ENCODE measurements around the gene TRIM5.

The TRIM5 gene

GRCh38 chr11:5625281-5625680, 59.6 kb downstream of the TRIM5 start:
- DNase-seq (ENCODE audit: low read depth in 2 of 3, low spot score in 2 of 3): no peak

- peak in 2 of 3 experiments; percentile 7 to 8 for DNase-seq (ENCODE audit: low read depth in 2 of 3, low spot score in 2 of 3)
These were observed 60.2 kb downstream of the TRIM5 start, which contains the start of gene TRIM34 for GRCh38 chr11:5624489-5625279. Gene TRIM34, plus strand, starts transcription at chr11:5625001. Its CDS starts 7,331 bp downstream, at chr11:5632332.

- DNase-seq (ENCODE audit: low read depth in 2 of 3, low spot score in 2 of 3): no peak
These were observed 62.1 kb downstream of the TRIM5 start for GRCh38 chr11:5622802-5623201.

GRCh38 chr11:5621580-5621979, 63.3 kb downstream of the TRIM5 start:
- DNase-seq (ENCODE audit: low read depth in 2 of 3, low spot score in 2 of 3): no peak

- DNase-seq (ENCODE audit: low read depth in 2 of 3, low spot score in 2 of 3): no peak
These were observed 64.0 kb downstream of the TRIM5 start for GRCh38 chr11:5620651-5621521.

- DNase-seq (ENCODE audit: low read depth in 2 of 3, low spot score in 2 of 3): no peak
These were observed 66.1 kb downstream of the TRIM5 start for GRCh38 chr11:5618807-5619206.

Data from activated CD8-positive, alpha-beta memory T cell treated with anti-CD3 and anti-CD28 coated beads for 48 hours (primary cell).